ENCODE measurements around the gene KDM4C.
"Not testable (repeated sequence)": the region's sequence is repeated elsewhere in the genome, so short reads cannot be mapped to it uniquely, and the experiment has no call there.

Gene KDM4C

GRCh38 chr9:6763244-6763643 is 5.5 kb downstream of the KDM4C start:
- in situ Hi-C loops (cut with HindIII; ENCODE audit: low sequenced_read_pairs) = no loop called here

- in situ Hi-C loops (cut with HindIII; ENCODE audit: low sequenced_read_pairs) = no loop called here
Measured at GRCh38 chr9:6764011-6764410, 6.2 kb downstream of the KDM4C start.

GRCh38 chr9:6764523-6764922 is 6.8 kb downstream of the KDM4C start:
- in situ Hi-C loops (cut with HindIII; ENCODE audit: low sequenced_read_pairs) = no loop called here

- in situ Hi-C loops (cut with HindIII; ENCODE audit: low sequenced_read_pairs) = no loop called here
Measured at GRCh38 chr9:6764950-6765349, 7.2 kb downstream of the KDM4C start.

GRCh38 chr9:6765396-6765795 is 7.6 kb downstream of the KDM4C start:
- in situ Hi-C loops (cut with HindIII; ENCODE audit: low sequenced_read_pairs) = no loop called here

- in situ Hi-C loops (cut with HindIII; ENCODE audit: low sequenced_read_pairs) = no loop called here
Measured at GRCh38 chr9:6766606-6767005, 8.8 kb downstream of the KDM4C start.

- in situ Hi-C loops (cut with HindIII; ENCODE audit: low sequenced_read_pairs) = not testable (repeated sequence)
Measured at GRCh38 chr9:6768587-6768986, 10.8 kb downstream of the KDM4C start.

GRCh38 chr9:6771722-6772121 is 13.9 kb downstream of the KDM4C start:
- in situ Hi-C loops (cut with HindIII; ENCODE audit: low sequenced_read_pairs) = no loop called here

- in situ Hi-C loops (cut with HindIII; ENCODE audit: low sequenced_read_pairs) = no loop called here
Measured at GRCh38 chr9:6777213-6777902, 19.6 kb downstream of the KDM4C start.

- in situ Hi-C loops (cut with HindIII; ENCODE audit: low sequenced_read_pairs) = no loop called here
Measured at GRCh38 chr9:6779417-6780241, 21.9 kb downstream of the KDM4C start.

GRCh38 chr9:6780690-6781089 is 22.9 kb downstream of the KDM4C start:
- in situ Hi-C loops (cut with HindIII; ENCODE audit: low sequenced_read_pairs) = no loop called here

- in situ Hi-C loops (cut with HindIII; ENCODE audit: low sequenced_read_pairs) = no loop called here
Measured at GRCh38 chr9:6781476-6781875, 23.7 kb downstream of the KDM4C start.

- in situ Hi-C loops (cut with HindIII; ENCODE audit: low sequenced_read_pairs) = no loop called here
Measured at GRCh38 chr9:6782345-6782744, 24.6 kb downstream of the KDM4C start.

GRCh38 chr9:6782981-6783380 is 25.2 kb downstream of the KDM4C start:
- in situ Hi-C loops (cut with HindIII; ENCODE audit: low sequenced_read_pairs) = no loop called here

GRCh38 chr9:6783753-6784152 is 26.0 kb downstream of the KDM4C start:
- in situ Hi-C loops (cut with HindIII; ENCODE audit: low sequenced_read_pairs) = no loop called here

- in situ Hi-C loops (cut with HindIII; ENCODE audit: low sequenced_read_pairs) = no loop called here
Measured at GRCh38 chr9:6785682-6786081, 27.9 kb downstream of the KDM4C start.

GRCh38 chr9:6787793-6788161 is 30.0 kb downstream of the KDM4C start:
- in situ Hi-C loops (cut with HindIII; ENCODE audit: low sequenced_read_pairs) = no loop called here

- in situ Hi-C loops (cut with HindIII; ENCODE audit: low sequenced_read_pairs) = no loop called here
Measured at GRCh38 chr9:6788162-6789016, 30.6 kb downstream of the KDM4C start.

- in situ Hi-C loops (cut with HindIII; ENCODE audit: low sequenced_read_pairs) = not testable (repeated sequence)
Measured at GRCh38 chr9:6789017-6789338, 31.2 kb downstream of the KDM4C start.

- in situ Hi-C loops (cut with HindIII; ENCODE audit: low sequenced_read_pairs) = no loop called here
Measured at GRCh38 chr9:6790866-6791265, 33.1 kb downstream of the KDM4C start.

- in situ Hi-C loops (cut with HindIII; ENCODE audit: low sequenced_read_pairs) = no loop called here
Measured at GRCh38 chr9:6793203-6793602, 35.4 kb downstream of the KDM4C start.

- in situ Hi-C loops (cut with HindIII; ENCODE audit: low sequenced_read_pairs) = no loop called here
Measured at GRCh38 chr9:6794936-6795335, 37.2 kb downstream of the KDM4C start.

Data from DLD1 (cell line).